Psoas muscle (tissue), 8 donors: ENCODE data around the gene PEX3. TPM values are rescaled to one million over a fixed set of nuclear protein-coding genes. Genes with fewer than 3 reads are reported as not detected.

Experiments used
- ATAC-seq, 4 donors: fragments of 200-7000 bp; cut with Tn5 transposase; one replicate each; pipeline ENCODE4 v1.9.1; 2020; ENCODE audit warnings: moderate library complexity in 3 of 4, mild to moderate bottlenecking in 2 of 4
- DNase-seq, 2 donors: peaks; one replicate each; pipeline ENCODE4 v3.0.0-alpha.2; 2020
- H3K27ac ChIP-seq: fragments of 200-600 bp; one replicate; pipeline ENCODE4 v1.8.0; 2022
- H3K27me3 ChIP-seq, 3 donors: fragments of 200-600 bp in 1 of 3; one replicate each; pipeline versions ENCODE4 v1.6.1 to v1.8.0; 2013 to 2022; ENCODE audit warnings: low read length in 2 of 3, mild to moderate bottlenecking in 2 of 3, moderate library complexity in 1 of 3; ENCODE audit not compliant: insufficient read depth in 3 of 3
- H3K36me3 ChIP-seq, 2 donors: fragments of 200-600 bp in 1 of 2; one replicate each; pipeline versions ENCODE4 v1.6.1 to v1.8.0; 2013 to 2022; ENCODE audit warnings: low read depth in 1 of 2, mild to moderate bottlenecking in 1 of 2, moderate library complexity in 1 of 2; ENCODE audit not compliant: insufficient read depth in 1 of 2
- H3K4me1 ChIP-seq: fragments of 200-600 bp; one replicate; pipeline ENCODE4 v1.8.0; 2022
- H3K4me3 ChIP-seq: fragments of 200-600 bp; one replicate; pipeline ENCODE4 v1.8.0; 2022; ENCODE audit warnings: mild to moderate bottlenecking
- H3K9me3 ChIP-seq: fragments of 200-600 bp; one replicate; pipeline ENCODE4 v1.8.0; 2022
- WGBS, 3 donors: extraction: QIAGEN DNeasy Blood & Tissue Kit; methylation state at CpG; one replicate each; pipeline versions ENCODE4 v1.1.6 to v1.1.7; 2013; 5-methylcytosine and 5-hydroxymethylcytosine counted together
- intact Hi-C, 2 donors: fragments of 100-400 bp; cut with DNase I; formaldehyde crosslinking; loops; one replicate each; pipeline versions ENCODE4 v1.11.0 to v1.14.2; 2022
- polyA plus RNA-seq, 3 donors: library from polyadenylated mRNA; stranded (reverse); fragments of 200-250 nt; gene quantifications; one replicate each; pipeline ENCODE4 v1.2.3, GENCODE V29; 2013
- total RNA-seq, 4 donors: library from RNA; stranded (reverse); fragmentation: NEBNext Ultra II Directional in 2 of 4; extraction: Animal tissue kit (Norgen Biotek cat#: 25700) in 2 of 4; gene quantifications; one replicate each; pipeline versions ENCODE4 v1.2.1 to v1.2.4, GENCODE V29; 2021 to 2023
- TF ChIP-seq, protein P1 (sequence below): fragments of 200-600 bp; IDR thresholded peaks from one replicate; pipeline ENCODE4 v1.8.0; 2022; ENCODE audit warnings: antibody characterized with exemption
- donor health status: healthy with polysubstance abuse.
- donor health status: DM: no; HTN: no; CAD: no; lungs with moderate emphysema.
- donor health status: Bipolar disorder and iron deficiency.
- donor health status: healthy.
- donor health status: DM: yes; HTN: yes; CAD: no.
- donor health status: DM: no; HTN: no; CAD: no.
- donor health status: DM: no; HTN: no; CAD: no.
- donor health status: DM: yes; HTN: yes; CAD: no.

The PEX3 gene
- total and polyA plus RNA-seq, 7 donors: 7.1 to 17.9 (median 13.0) TPM

DNA sequence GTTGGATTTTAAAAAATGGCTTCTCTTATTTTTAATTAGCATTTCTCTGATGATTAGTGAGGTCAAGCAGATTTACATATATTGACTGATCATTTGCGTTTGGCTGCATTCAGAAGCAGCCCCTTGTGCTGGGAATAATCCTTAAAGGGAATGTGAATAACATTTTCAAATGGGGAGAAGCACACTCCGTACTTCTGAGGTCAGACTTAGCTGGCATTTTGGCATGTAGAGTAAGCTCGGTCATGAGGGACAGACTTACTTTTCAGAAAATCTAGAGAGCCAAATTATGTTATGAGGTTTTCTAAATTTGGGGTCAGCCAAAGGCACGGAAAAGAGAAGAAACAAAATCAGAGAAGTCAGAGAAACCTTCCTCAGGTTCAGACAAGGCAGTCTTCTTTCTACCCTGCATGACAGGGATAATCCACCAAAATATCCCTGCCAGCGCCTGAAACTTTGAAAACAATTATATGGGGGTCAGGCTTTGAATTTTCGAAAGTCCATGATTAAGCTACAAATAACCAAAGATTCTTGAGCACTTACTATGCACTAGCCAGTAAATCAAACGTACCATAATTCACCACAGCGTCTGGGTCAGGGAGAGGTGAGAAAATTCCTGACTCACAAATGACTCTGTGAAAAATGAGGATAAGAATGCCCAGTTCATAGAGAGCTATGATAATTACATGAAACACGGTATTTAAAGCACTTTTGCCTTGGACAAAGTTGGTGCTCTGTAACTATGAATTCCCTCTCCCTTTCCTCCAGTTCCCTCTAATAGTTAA is 45.0 kb upstream of the PEX3 start:
- Histone ChIP-seq H3K4me1 (no peaks in the 10 kb centered on the region), H3K27ac (no peak overlapping the region), H3K4me3 (no peak overlapping the region), H3K27me3 (no peaks in the 10 kb centered on the region), H3K9me3 (no peaks in the 10 kb centered on the region), H3K36me3 (no peaks in the 10 kb centered on the region)
- TF ChIP-seq, protein P1, sequence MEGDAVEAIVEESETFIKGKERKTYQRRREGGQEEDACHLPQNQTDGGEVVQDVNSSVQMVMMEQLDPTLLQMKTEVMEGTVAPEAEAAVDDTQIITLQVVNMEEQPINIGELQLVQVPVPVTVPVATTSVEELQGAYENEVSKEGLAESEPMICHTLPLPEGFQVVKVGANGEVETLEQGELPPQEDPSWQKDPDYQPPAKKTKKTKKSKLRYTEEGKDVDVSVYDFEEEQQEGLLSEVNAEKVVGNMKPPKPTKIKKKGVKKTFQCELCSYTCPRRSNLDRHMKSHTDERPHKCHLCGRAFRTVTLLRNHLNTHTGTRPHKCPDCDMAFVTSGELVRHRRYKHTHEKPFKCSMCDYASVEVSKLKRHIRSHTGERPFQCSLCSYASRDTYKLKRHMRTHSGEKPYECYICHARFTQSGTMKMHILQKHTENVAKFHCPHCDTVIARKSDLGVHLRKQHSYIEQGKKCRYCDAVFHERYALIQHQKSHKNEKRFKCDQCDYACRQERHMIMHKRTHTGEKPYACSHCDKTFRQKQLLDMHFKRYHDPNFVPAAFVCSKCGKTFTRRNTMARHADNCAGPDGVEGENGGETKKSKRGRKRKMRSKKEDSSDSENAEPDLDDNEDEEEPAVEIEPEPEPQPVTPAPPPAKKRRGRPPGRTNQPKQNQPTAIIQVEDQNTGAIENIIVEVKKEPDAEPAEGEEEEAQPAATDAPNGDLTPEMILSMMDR: no peak
- intact Hi-C loops: no loop called here
- 43 to 69% (median 54%) methylated on average over 9 of the region's 9 CpGs for WGBS, 3 donors
- ATAC-seq (no peak), DNase-seq (no peak)

DNA sequence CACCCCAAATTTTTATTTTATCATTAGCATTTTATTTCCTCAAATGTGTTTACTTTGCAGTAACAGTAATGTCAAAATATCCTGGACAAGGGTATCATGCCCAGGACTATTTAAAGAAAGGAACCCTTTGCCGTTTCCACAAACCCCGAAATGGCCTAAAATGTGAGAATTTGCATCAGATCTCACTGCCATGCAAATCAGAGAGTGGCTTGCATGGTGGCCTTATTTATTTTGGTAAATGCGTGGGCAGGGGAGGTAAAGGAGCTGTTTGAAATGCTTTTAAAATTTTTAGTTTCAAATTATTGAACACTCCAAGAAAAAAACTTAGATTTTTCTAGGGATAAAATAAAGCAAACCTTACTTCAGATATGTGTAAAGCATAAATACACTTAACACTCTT is 43.9 kb upstream of the PEX3 start:
- Histone ChIP-seq H3K4me3 (no peak overlapping the region), H3K36me3 (no peaks in the 10 kb centered on the region), H3K27me3 (no peaks in the 10 kb centered on the region), H3K27ac (no peak overlapping the region), H3K9me3 (no peaks in the 10 kb centered on the region), H3K4me1 (no peaks in the 10 kb centered on the region)
- ATAC-seq (no peak), DNase-seq (no peak)
- intact Hi-C loops: no loop called here
- 89 to 92% (median 92%) methylated on average over 3 of the region's 3 CpGs for WGBS, 3 donors
- TF ChIP-seq, protein P1: no peak

DNA sequence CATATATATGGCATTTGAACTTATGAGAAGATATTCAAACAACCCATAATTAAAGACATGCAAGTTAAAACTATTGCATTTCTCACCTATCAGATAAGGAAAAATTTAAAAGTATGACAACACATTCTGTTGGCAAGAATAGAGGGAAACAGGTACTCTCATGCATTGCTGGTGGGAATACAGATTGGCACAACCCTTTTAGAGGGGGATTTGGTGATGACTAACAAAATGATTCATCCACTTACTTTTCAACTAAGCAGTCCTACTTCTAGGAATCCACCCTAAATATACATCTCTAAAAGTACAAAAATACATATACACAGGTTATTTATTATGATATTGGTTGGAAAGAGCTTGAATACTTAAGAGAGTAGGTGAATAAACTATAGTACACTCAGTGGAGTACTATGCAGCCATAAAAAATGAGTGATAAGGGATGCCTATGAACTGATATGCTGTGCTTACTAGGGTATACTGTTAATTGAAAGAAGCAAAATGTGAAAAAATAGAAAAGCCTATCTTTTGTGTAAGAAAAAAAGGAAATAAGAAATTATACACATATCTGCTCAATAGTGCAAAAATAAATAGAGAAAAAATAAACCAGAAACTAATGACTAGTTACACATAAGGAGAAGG is 42.3 kb upstream of the PEX3 start:
- TF ChIP-seq, protein P1: no peak
- Histone ChIP-seq H3K36me3 (no peaks in the 10 kb centered on the region), H3K4me1 (no peaks in the 10 kb centered on the region), H3K4me3 (no peak overlapping the region), H3K27ac (no peak overlapping the region), H3K9me3 (no peaks in the 10 kb centered on the region), H3K27me3 (no peaks in the 10 kb centered on the region)
- intact Hi-C loops: no loop called here
- DNase-seq: no peak
- ATAC-seq: no peak

DNA sequence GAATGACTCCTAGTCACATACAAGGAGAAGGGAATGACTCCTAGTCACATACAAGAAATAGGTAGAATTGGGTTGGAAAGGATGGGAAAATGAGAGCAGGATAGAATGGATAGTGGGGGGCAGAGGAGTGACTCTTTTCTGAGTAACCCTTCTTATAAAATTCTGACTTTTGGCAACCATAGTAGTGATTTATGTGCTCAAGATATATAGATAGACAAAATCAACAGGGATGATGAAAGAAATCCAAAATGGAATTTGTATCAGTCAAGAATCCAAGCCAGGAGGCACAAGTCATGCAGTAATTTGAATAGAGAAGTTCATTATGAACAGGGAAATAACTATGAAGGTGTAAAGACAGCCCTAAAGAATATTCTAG is 41.8 kb upstream of the PEX3 start:
- H3K27me3 ChIP-seq: no peaks in the 10 kb centered on the region
- no peaks in the 10 kb centered on the region for H3K36me3 ChIP-seq
- TF ChIP-seq, protein P1: no peak
- no peaks in the 10 kb centered on the region for H3K9me3 ChIP-seq
- H3K4me3 ChIP-seq: no peak overlapping the region
- DNase-seq: no peak
- intact Hi-C loops: no loop called here
- no peak for ATAC-seq
- H3K27ac ChIP-seq: no peak overlapping the region
- no peaks in the 10 kb centered on the region for H3K4me1 ChIP-seq
